ENCODE data around the gene RPS19. TPM values are rescaled to one million over a fixed set of nuclear protein-coding genes. Genes with fewer than 3 reads are reported as not detected.

RPS19 gene
- total and polyA plus RNA-seq, 4 donors: 1,039 to 4,419 (median 1,839) TPM

DNA sequence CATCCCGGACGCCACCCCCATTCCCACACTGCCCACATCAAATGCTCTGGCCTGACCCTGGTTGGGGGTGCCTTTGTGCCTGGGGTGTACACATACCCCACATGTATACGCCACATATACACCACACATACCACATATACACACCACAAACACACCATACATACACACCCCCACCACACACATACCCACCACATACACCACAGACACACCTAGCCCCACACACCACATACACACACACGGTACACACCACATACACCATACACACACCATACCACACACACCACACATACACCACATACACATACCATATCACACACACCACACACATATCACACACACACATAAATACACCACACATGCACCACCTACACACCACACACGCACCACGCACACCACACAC is 58.0 kb downstream of the RPS19 start:
- WGBS, 2 donors: 81 to 83% methylated on average over 6 of the region's 6 CpGs
- TF ChIP-seq, protein P1, sequence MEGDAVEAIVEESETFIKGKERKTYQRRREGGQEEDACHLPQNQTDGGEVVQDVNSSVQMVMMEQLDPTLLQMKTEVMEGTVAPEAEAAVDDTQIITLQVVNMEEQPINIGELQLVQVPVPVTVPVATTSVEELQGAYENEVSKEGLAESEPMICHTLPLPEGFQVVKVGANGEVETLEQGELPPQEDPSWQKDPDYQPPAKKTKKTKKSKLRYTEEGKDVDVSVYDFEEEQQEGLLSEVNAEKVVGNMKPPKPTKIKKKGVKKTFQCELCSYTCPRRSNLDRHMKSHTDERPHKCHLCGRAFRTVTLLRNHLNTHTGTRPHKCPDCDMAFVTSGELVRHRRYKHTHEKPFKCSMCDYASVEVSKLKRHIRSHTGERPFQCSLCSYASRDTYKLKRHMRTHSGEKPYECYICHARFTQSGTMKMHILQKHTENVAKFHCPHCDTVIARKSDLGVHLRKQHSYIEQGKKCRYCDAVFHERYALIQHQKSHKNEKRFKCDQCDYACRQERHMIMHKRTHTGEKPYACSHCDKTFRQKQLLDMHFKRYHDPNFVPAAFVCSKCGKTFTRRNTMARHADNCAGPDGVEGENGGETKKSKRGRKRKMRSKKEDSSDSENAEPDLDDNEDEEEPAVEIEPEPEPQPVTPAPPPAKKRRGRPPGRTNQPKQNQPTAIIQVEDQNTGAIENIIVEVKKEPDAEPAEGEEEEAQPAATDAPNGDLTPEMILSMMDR (IDR thresholded peaks at IDR 0.05; ENCODE audit: control extremely low read depth, extremely low read depth): no peak
- Histone ChIP-seq H3K27me3 (ENCODE audit: control insufficient read depth in 3 of 3, insufficient read depth in 3 of 3, low read length in 2 of 3) (peaks cover 5 to 95% (median 76%) of the 10 kb centered on the region in 3 donors), H3K4me3 (no peak overlapping the region), H3K36me3 (ENCODE audit: control insufficient read depth in 4 of 4, insufficient read depth in 4 of 4, low read length in 4 of 4) (no peaks in the 10 kb centered on the region), H3K27ac (ENCODE audit: low read depth in 1 of 2, low read length in 1 of 2) (no peak overlapping the region), H3K9me3 (ENCODE audit: control insufficient read depth in 4 of 4, insufficient read depth in 3 of 4, low read length in 3 of 4) (peaks cover 0 to 17% (median 0%) of the 10 kb centered on the region in 4 donors), H3K9ac (ENCODE audit: insufficient read depth in 1 of 2, low read length in 2 of 2) (no peak overlapping the region), H3K4me1 (ENCODE audit: control insufficient read depth in 5 of 5, insufficient read depth in 5 of 5, low read length in 5 of 5) (peaks cover 0 to 3% (median 0%) of the 10 kb centered on the region in 5 donors)
- DNase-seq (no peak), ATAC-seq (ENCODE audit: insufficient read depth, low FRiP score) (no peak)

DNA sequence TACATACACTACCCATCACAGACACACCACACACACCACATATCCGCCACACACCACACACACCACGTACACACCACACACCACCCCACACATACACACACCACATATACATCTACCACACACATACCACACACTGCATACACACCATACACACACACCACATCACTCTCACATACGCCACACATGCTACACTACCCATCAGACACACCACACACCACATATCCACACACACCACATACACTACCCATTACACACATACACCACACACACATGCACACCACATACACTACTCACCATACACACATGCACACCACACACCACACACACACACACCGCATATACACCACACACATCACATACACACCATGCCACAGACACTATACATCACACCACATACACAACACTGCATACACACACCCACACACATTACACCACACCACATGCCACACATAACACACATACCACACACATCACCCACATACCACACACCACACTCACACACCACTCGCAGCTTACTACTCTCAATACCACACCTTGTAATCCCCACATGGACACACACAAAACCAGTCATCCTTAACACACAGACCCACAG is 58.7 kb downstream of the RPS19 start:
- no peak for ATAC-seq (ENCODE audit: insufficient read depth, low FRiP score)

DNA sequence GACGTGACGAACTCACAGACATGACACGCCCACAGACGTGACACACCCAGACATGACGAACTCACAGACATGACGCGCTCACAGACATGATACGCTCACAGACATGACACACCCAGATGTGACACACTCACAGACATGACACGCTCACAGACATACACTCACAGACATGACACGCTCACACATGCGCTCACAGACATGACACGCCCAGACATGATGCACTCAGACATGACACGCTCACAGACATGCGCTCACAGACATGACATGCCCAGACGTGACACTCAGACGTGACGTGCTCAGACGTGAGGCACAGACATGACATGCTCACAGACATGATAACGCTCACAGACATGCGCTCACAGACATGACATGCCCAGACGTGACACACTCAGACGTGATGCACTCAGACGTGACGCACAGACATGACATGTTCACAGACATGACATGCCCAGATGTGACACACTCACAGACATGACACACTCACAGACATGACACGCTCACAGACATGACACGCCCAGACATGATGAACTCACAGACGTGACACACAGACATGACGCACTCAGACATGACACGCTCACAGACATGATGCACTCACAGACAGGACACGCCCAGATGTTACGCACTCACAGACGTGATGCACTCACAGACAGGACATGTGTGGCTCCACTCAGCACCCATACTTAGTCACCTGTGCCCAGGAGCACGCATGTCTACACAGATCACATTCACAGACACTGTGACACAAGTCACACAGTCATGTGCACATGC is 60.1 kb downstream of the RPS19 start:
- TF ChIP-seq, protein P1 (IDR thresholded peaks at IDR 0.05; ENCODE audit: control extremely low read depth, extremely low read depth): no peak
- H3K36me3 ChIP-seq (ENCODE audit: control insufficient read depth in 4 of 4, insufficient read depth in 4 of 4, low read length in 4 of 4): no peaks in the 10 kb centered on the region
- ATAC-seq (ENCODE audit: insufficient read depth, low FRiP score) (no peak), DNase-seq (no peak)
- peaks cover 0 to 17% (median 0%) of the 10 kb centered on the region in 4 donors for H3K9me3 ChIP-seq (ENCODE audit: control insufficient read depth in 4 of 4, insufficient read depth in 3 of 4, low read length in 3 of 4)
- H3K27ac ChIP-seq (ENCODE audit: low read depth in 1 of 2, low read length in 1 of 2): no peak overlapping the region
- peaks cover 0 to 2% (median 0%) of the 10 kb centered on the region in 5 donors for H3K4me1 ChIP-seq (ENCODE audit: control insufficient read depth in 5 of 5, insufficient read depth in 5 of 5, low read length in 5 of 5)
- WGBS, 2 donors: 89 to 93% methylated on average over 33 of the region's 33 CpGs
- H3K4me3 ChIP-seq: no peak overlapping the region
- peaks cover 5 to 94% (median 77%) of the 10 kb centered on the region in 3 donors for H3K27me3 ChIP-seq (ENCODE audit: control insufficient read depth in 3 of 3, insufficient read depth in 3 of 3, low read length in 2 of 3)
- H3K9ac ChIP-seq (ENCODE audit: insufficient read depth in 1 of 2, low read length in 2 of 2): no peak overlapping the region

More for the DNA sequence above, 58.7 kb downstream of the RPS19 start:
- peaks cover 0 to 17% (median 0%) of the 10 kb centered on the region in 4 donors for H3K9me3 ChIP-seq (ENCODE audit: control insufficient read depth in 4 of 4, insufficient read depth in 3 of 4, low read length in 3 of 4)
- H3K36me3 ChIP-seq (ENCODE audit: control insufficient read depth in 4 of 4, insufficient read depth in 4 of 4, low read length in 4 of 4): no peaks in the 10 kb centered on the region
- no peak overlapping the region for H3K9ac ChIP-seq (ENCODE audit: insufficient read depth in 1 of 2, low read length in 2 of 2)
- peaks cover 0 to 3% (median 0%) of the 10 kb centered on the region in 5 donors for H3K4me1 ChIP-seq (ENCODE audit: control insufficient read depth in 5 of 5, insufficient read depth in 5 of 5, low read length in 5 of 5)
- no peak overlapping the region for H3K4me3 ChIP-seq
- no peak overlapping the region for H3K27ac ChIP-seq (ENCODE audit: low read depth in 1 of 2, low read length in 1 of 2)
- WGBS, 2 donors: 92 to 97% methylated on average over 5 of the region's 5 CpGs
- TF ChIP-seq, protein P1 (IDR thresholded peaks at IDR 0.05; ENCODE audit: control extremely low read depth, extremely low read depth): no peak
- DNase-seq: no peak
- H3K27me3 ChIP-seq (ENCODE audit: control insufficient read depth in 3 of 3, insufficient read depth in 3 of 3, low read length in 2 of 3): peaks cover 5 to 94% (median 76%) of the 10 kb centered on the region in 3 donors

Data from lung (tissue), 12 donors.